GM12878 (cell line): Measurements from ENCODE around the gene DGKB. TPM values are rescaled to one million over a fixed set of nuclear protein-coding genes. Genes with fewer than 3 reads are reported as not detected.

Experiments
- ATAC-seq: fragments of 200-7000 bp; cut with Tn5 transposase; 3 replicates; pipeline ENCODE4 v1.9.1; 2020; ENCODE audit warnings: mild to moderate bottlenecking, moderate library complexity
- BruUV-seq: library from RNA; stranded (reverse); fragments of 400-500 nt; replicated peaks from 2 replicates; lab custom pipeline; 2021; lab: Mats Ljungman, UMichigan
- CTCF ChIA-PET: fragments of 300-600 bp; sonication (Branson Sonifier 250); formaldehyde crosslinking; extraction: SDS; loops from one replicate; lab custom pipeline; 2021; ENCODE audit warnings: inconsistent platforms; lab: Yijun Ruan, JAX
- POLR2A ChIA-PET: fragments of 350-600 bp; formaldehyde crosslinking; extraction: SDS; loops from one replicate; lab custom pipeline; 2021; ENCODE audit warnings: inconsistent platforms; lab: Charles Lee
- RAD21 ChIA-PET: fragments of 300-600 bp; sonication (Branson Sonifier 250); formaldehyde crosslinking; loops from one replicate; lab custom pipeline; 2023; ENCODE audit warnings: antibody characterized with exemption; ENCODE audit not compliant: unreplicated experiment; lab: Charles Lee
- SMC1A ChIA-PET: fragments of 300-600 bp; sonication (Branson Sonifier 250); formaldehyde crosslinking; loops from one replicate; lab custom pipeline; 2023; ENCODE audit not compliant: unreplicated experiment, uncharacterized antibody; lab: Charles Lee
- DNase-seq: peaks from one replicate; pipeline ENCODE4 v3.0.0-alpha.2; 2011; ENCODE audit warnings: low read depth, low spot score
- FAIRE-seq: peaks from 3 replicates; lab custom pipeline; 2011; peaks lifted over from hg19 to GRCh38; lab: Jason Lieb, UNC
- H2AFZ ChIP-seq: 2 replicates; pipeline ENCODE4 v1.6.0; 2011; ENCODE audit warnings: low read depth, low read length, control low read depth; ENCODE audit not compliant: control insufficient read depth
- H3K27ac ChIP-seq: 2 replicates; pipeline ENCODE4 v1.5.1; 2011; ENCODE audit warnings: control low read depth; ENCODE audit not compliant: control insufficient read depth, insufficient read depth
- H3K27me3 ChIP-seq, 2 experiments: replicated peaks in 1 of 2; 2 replicates each; pipeline versions ENCODE4 v1.6.0 to v1.6.1; 2011; ENCODE audit warnings: low read length in 1 of 2; ENCODE audit not compliant: control insufficient read depth in 2 of 2, insufficient read depth in 2 of 2
- H3K36me3 ChIP-seq, 2 experiments: 2 replicates each; pipeline ENCODE4 v1.5.1; 2011; ENCODE audit warnings: low read length in 1 of 2; ENCODE audit not compliant: control insufficient read depth in 2 of 2, insufficient read depth in 2 of 2
- H3K4me1 ChIP-seq: 2 replicates; pipeline ENCODE4 v1.6.1; 2011; ENCODE audit warnings: mild to moderate bottlenecking, low read length, moderate library complexity, mixed read lengths; ENCODE audit not compliant: control insufficient read depth, insufficient read depth
- H3K4me2 ChIP-seq: 2 replicates; pipeline ENCODE4 v1.6.0; 2011; ENCODE audit warnings: control low read depth; ENCODE audit not compliant: control insufficient read depth, insufficient read depth
- H3K4me3 ChIP-seq: fragments of 200-600 bp; sonication (generic); 2 replicates; pipeline ENCODE4 v1.5.1; 2016
- H3K79me2 ChIP-seq: 2 replicates; pipeline ENCODE4 v1.6.0; 2011; ENCODE audit warnings: low read length; ENCODE audit not compliant: control insufficient read depth, insufficient read depth
- H3K9ac ChIP-seq: 2 replicates; pipeline ENCODE4 v1.8.0; 2011; ENCODE audit warnings: low read length, control low read depth, mixed read lengths; ENCODE audit not compliant: control insufficient read depth, insufficient read depth
- H3K9me3 ChIP-seq: replicated peaks from 3 replicates; pipeline ENCODE4 v1.5.1; 2011; ENCODE audit warnings: mild to moderate bottlenecking, low read length; ENCODE audit not compliant: control insufficient read depth, insufficient read depth
- H4K20me1 ChIP-seq: 2 replicates; pipeline ENCODE4 v1.6.0; 2011; ENCODE audit not compliant: control insufficient read depth, insufficient read depth
- ATF7 ChIP-seq: fragments of 450-650 bp; IDR thresholded peaks from 2 replicates; pipeline ENCODE4 v1.6.1; 2016; ENCODE audit warnings: low read depth, mild to moderate bottlenecking
- BCLAF1 ChIP-seq: fragments of 450-650 bp; IDR thresholded peaks from 2 replicates; pipeline ENCODE4 v1.6.1; 2017; ENCODE audit warnings: antibody characterized with exemption, mild to moderate bottlenecking, moderate library complexity
- EP300 ChIP-seq, 2 experiments: fragments of 150-350 bp in 1 of 2; IDR thresholded peaks; 2 replicates each; pipeline ENCODE4 v1.6.1; 2011 to 2012; ENCODE audit warnings: low read depth in 2 of 2, low read length in 2 of 2, borderline replicate concordance in 1 of 2, improper control_type of control experiment in 1 of 2, inconsistent platforms in 1 of 2; ENCODE audit not compliant: control insufficient read depth in 1 of 2
- IKZF1 ChIP-seq: fragments of 450-650 bp; conservative IDR thresholded peaks from 2 replicates; pipeline ENCODE4 v1.6.1; 2017; ENCODE audit warnings: antibody characterized with exemption, mild to moderate bottlenecking
- MYB ChIP-seq: fragments of 150-350 bp; IDR thresholded peaks from 2 replicates; pipeline ENCODE4 v1.6.1; 2014; ENCODE audit warnings: mild to moderate bottlenecking, low read depth, low read length, borderline replicate concordance
- NFYB ChIP-seq: IDR thresholded peaks from 2 replicates; pipeline ENCODE4 v1.6.1; 2011; ENCODE audit warnings: low read depth, mild to moderate bottlenecking, low read length, improper control_type of control experiment, moderate library complexity; ENCODE audit not compliant: insufficient read depth
- PML ChIP-seq: IDR thresholded peaks from 2 replicates; pipeline ENCODE4 v1.6.1; 2012; ENCODE audit warnings: low read length, inconsistent platforms
- SIX5 ChIP-seq: IDR thresholded peaks from 2 replicates; pipeline ENCODE4 v1.6.1; 2011; ENCODE audit warnings: mild to moderate bottlenecking, low read depth, low read length, moderate library complexity; ENCODE audit not compliant: severe bottlenecking
- WGBS: methylation state at CpG from one replicate; pipeline ENCODE4 v1.1.6; 2016; ENCODE audit warnings: low lambda C conversion rate; ENCODE audit not compliant: insufficient replicate concordance, insufficient coverage; ENCODE audit errors: missing lambda C conversion rate; 5-methylcytosine and 5-hydroxymethylcytosine counted together
- in situ Hi-C: fragments of 300-500 bp; cut with MboI; formaldehyde crosslinking; loops from 9 replicates; pipeline ENCODE4 v1.14.3; 2018; ENCODE audit warnings: mixed read lengths
- intact Hi-C: fragments of 100-400 bp; cut with micrococcal nuclease; formaldehyde crosslinking; loops from one replicate; pipeline ENCODE4 v1.14.2; 2022; ENCODE audit not compliant: unreplicated experiment
- polyA plus RNA-seq, 11 experiments: library from polyadenylated mRNA; depleted of rRNA in 4 of 11; unstranded in 6 of 11; stranded (reverse) in 5 of 11; fragments of >200 nt; fragmentation: Nextera tagmentation in 4 of 11; fragmentation: Illumina TruSeq in 1 of 11; extraction: Ambion mirVana in 4 of 11; extraction: Trizol in 1 of 11; gene quantifications; 1 replicate in 1 of 11; 2 replicates in 10 of 11; pipeline versions ENCODE4 v1.2.1 to v1.2.3, GENCODE V29; 2011 to 2016; ENCODE audit warnings: inconsistent platforms in 2 of 11, missing spikeins in 2 of 11, low read depth in 1 of 11
- total RNA-seq, 4 experiments: library from RNA; depleted of rRNA in 3 of 4; stranded (reverse); fragments of >200 nt in 3 of 4; fragmentation: Illumina TruSeq in 1 of 4; extraction: Trizol in 1 of 4; gene quantifications; 2 replicates each; pipeline versions ENCODE4 v1.2.1 to v1.2.3, GENCODE V29; 2013 to 2021
- TF ChIP-seq, protein P1 (sequence below): fragments of 450-650 bp; formaldehyde crosslinking; IDR thresholded peaks from 2 replicates; pipeline ENCODE4 v1.5.0; 2022; ENCODE audit warnings: mild to moderate bottlenecking, missing genetic modification characterization

DGKB gene
- total and polyA plus RNA-seq, 10 of the 15 experiments (the other 5 are each of a cell fraction or from before 2014, with no cell fraction given): 0.02 to 0.10 (median 0.04) TPM; not detected in 6

GRCh38 chr7:14510268-14510667, 392.3 kb downstream of the DGKB start (continued):
- TF ChIP-seq BCLAF1 (no peak), IKZF1 (no peak), MYB (no peak), SIX5 (no peak)
- TF ChIP-seq, protein P1, sequence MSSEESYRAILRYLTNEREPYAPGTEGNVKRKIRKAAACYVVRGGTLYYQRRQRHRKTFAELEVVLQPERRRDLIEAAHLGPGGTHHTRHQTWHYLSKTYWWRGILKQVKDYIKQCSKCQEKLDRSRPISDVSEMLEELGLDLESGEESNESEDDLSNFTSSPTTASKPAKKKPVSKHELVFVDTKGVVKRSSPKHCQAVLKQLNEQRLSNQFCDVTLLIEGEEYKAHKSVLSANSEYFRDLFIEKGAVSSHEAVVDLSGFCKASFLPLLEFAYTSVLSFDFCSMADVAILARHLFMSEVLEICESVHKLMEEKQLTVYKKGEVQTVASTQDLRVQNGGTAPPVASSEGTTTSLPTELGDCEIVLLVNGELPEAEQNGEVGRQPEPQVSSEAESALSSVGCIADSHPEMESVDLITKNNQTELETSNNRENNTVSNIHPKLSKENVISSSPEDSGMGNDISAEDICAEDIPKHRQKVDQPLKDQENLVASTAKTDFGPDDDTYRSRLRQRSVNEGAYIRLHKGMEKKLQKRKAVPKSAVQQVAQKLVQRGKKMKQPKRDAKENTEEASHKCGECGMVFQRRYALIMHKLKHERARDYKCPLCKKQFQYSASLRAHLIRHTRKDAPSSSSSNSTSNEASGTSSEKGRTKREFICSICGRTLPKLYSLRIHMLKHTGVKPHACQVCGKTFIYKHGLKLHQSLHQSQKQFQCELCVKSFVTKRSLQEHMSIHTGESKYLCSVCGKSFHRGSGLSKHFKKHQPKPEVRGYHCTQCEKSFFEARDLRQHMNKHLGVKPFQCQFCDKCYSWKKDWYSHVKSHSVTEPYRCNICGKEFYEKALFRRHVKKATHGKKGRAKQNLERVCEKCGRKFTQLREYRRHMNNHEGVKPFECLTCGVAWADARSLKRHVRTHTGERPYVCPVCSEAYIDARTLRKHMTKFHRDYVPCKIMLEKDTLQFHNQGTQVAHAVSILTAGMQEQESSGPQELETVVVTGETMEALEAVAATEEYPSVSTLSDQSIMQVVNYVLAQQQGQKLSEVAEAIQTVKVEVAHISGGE (CRISPR knock-in tag): no peak
- TF ChIP-seq, all 136 proteins: peak for 0

- no peak overlapping the region for H3K4me3 ChIP-seq
- no peak overlapping the region for H3K9ac ChIP-seq
- CTCF ChIA-PET: no interaction called here
- BruUV-seq: no TSS peak
- RAD21 ChIA-PET: no interaction called here
- H3K36me3 ChIP-seq: no peaks in the 10 kb centered on the region
- no peak overlapping the region for H3K27ac ChIP-seq
- WGBS: 0% methylated on average over 3 of the region's 3 CpGs
- DNase-seq (no peak), ATAC-seq (no peak), FAIRE-seq (no peak)
- no peak overlapping the region for H2AFZ ChIP-seq
- H3K9me3 ChIP-seq: no peaks in the 10 kb centered on the region
- intact Hi-C loops: no loop called here
- no peaks in the 10 kb centered on the region for H3K27me3 ChIP-seq
- in situ Hi-C loops: no loop called here
- H3K79me2 ChIP-seq: no peaks in the 10 kb centered on the region
- H3K4me2 ChIP-seq: no peak overlapping the region
- no peaks in the 10 kb centered on the region for H4K20me1 ChIP-seq
- POLR2A ChIA-PET: no interaction called here
- SMC1A ChIA-PET: no interaction called here
- H3K4me1 ChIP-seq: no peaks in the 10 kb centered on the region
- TF ChIP-seq NFYB: no peak
- no peak for TF ChIP-seq EP300 (IDR thresholded peaks at IDR 0.05; ENCODE audit: borderline replicate concordance in 1 of 2, control insufficient read depth in 1 of 2, low read depth in 2 of 2, low read length in 2 of 2)
- TF ChIP-seq ATF7: no peak
- TF ChIP-seq PML: no peak
- no peak for TF ChIP-seq BCLAF1
Measured at GRCh38 chr7:14507617-14508016, 394.9 kb downstream of the DGKB start.
